Activated T-helper 1 cell treated with anti-CD3 and anti-CD28 coated beads, Interleukin-2, amount 50 U/mL, for 16 hours (primary cell): ENCODE data around the gene EIF5A2.
"Not testable (repeated sequence)": the region's sequence is repeated elsewhere in the genome, so short reads cannot be mapped to it uniquely, and the experiment has no call there.

Experiments used
- DNase-seq, 2 donors: peaks; one replicate each; pipeline ENCODE4 v3.0.0-alpha.2; 2020; ENCODE audit warnings: low read depth in 1 of 2, low spot score in 1 of 2

EIF5A2 gene

DNA sequence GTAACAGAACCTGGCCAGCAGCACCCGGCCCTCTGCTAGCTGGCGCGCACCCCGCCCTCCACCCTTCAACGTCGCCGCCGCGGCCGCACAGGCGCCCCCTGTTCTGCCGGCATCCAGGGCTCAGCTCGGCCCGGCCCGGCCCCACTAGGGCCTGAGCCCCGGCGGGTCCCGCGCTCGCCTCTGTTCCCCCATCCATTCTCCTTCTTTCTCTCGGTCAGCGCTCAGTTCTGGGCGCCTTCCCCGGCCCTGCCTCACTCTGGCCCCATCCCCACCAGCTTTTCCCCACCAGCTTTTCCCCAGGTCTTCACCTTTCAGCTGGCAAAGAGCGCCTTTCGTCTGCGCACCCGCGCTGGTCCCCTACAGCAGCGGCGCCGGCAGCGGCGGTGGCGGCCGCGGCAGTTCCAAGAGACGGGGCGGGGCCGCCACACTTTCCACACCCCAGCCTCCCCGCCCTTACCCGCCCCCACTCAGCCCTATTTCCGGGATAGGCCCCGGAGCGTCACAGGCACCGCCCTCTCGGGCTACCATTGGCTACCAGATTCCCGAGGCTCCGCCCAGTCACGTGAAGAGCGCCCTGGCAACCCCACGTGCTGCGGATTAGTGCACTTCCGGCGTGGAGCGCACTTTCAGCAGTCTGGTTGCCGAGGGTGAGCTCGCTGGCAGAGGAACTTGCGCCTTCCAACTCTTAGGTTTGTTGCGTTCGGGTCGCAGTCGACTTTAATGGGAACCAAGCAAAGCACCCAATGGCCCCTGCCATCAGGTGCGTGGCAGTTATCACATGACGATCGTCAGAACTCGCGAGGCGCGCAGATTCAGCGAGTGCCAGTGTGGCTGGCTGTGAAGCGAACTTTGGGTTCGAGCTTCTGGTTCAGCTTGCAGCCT, at the start of gene EIF5A2:
EIF5A2 (minus strand) TSS at position 403 of the 882 bp plus-strand sequence. CDS start 831 bp downstream, outside the sequence.
- DNase-seq: peak; percentile 90 to 93

DNA sequence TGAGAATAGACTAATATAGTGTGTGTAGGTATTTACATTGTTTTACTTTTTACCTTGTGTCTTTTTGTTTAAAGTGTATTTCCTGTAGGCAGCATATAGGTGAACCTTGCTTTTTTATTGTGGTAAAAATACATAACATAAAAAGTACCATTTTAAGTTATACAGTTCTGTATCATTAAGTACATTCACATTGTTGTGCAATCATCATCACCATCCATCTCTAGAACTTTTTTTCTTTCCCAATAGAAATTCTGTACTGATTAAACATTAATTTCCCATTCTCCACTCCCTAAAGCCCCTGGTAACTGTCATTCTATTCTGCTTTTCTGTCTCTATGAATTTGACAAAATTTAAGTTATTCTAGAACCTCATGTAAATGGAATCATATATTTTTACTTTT, 48.2 kb upstream of the EIF5A2 start:
- no peak for DNase-seq

DNA sequence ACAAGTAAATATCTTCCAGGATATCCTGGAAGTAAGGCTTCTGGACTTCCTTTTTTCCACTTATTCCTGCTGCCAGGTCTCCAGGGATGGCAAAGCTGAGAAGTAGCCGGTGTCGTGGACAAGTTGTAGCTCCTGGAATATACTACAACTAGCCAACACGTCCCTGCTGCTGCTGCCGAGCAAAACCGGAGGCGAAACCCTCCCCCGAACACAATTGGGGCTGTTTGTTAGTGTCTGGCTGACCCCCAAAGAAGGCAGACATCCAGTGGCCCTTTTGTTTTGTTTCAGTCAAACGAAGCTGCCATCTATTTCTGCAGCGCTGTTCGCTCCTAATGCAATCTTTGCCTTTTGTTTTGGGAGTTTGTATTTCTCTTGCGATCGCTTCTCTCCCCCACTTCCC, 45.3 kb upstream of the EIF5A2 start:
- DNase-seq: no peak

DNA sequence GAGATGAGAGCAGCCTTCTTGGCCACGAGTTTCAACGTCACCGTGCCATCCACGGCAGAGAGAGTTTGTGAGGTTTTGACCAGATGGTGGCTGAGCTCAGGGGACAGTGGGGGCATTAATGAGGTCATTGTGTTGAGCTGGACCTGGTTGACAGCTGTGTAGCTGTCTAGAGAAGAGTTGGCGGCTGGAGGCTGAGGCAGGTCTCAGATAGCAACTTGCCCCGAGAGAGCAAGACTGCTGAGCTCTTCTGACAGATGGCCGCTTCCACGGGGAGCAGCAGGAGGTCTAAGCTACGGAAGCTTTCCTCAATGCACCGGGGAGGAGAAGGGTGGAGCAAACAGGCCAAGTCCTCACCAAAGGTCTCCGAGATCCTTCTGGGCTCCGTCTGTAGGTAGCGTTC, 44.8 kb upstream of the EIF5A2 start:
- DNase-seq: no peak

DNA sequence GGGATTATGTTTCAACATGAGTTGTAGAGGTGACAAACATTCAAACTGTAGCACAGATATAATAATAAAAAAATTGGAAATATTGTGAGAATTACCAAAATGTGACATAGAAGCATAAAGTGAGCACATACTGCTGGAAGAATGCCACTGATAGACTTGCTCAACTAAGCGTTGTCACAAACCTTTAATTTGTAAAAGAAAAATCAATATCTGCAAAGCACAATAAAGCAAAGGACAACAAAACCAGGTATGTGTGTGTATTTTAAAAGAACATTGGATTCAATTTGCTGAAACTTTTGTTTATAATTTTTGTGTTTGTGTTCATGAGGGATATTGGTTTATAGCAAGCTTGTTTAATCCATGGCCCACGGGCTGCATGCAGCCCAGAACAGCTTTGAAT, 40.8 kb upstream of the EIF5A2 start:
- no peak for DNase-seq

DNA sequence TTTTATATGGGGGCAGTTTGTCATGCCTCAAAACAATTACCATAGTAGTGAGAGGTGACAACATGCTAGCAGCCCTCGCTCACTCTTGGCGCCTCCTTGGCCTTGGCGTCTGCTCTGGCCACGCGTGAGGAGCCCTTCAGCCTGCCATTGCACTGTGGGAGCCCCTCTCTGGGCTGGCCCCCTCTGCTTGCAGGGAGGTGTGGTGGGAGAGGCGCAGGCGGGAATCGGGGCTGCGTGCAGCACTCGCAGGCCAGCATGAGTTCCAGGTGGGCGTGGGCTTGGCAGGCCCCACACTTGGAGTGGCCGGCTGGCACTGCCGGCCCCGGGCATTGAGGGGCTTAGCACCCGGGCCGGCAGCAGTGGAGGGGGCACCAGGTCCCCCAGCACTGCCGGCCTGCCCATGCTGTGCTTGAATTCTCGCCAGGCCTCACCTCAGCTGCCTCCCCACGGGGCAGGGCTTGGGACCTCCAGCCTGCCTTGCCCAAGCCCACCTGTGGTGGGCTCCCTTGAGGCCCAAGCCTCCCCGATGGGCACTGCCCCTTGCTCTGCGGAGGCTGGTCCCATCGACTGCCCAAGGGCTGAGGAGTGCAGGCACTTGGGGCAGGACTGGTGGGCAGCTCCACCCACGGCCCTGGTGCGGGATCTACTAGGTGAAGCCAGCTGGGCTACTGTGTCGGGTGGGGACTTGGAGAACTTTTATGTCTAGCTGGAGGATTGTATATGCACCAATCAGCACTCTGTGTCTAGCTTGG, 38.8 kb upstream of the EIF5A2 start:
- DNase-seq: no peak

DNA sequence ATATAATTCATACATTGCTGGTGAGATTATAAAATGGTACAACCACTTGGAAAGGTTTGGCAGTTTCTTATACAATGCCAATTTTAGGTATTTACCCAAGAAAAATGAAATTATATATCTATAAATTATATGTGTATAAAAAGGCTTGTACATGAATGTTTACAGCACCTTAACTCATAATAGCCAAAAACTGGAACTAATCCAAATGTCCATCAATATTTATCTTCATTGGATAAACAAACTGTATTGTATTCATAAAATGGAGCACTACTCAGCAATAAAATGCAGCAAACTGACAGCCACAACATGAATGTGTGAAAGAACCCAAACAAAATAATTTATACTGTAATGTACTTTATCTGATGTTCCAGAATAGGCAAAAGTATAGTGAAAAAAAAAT, 33.6 kb upstream of the EIF5A2 start:
- DNase-seq: no peak

DNA sequence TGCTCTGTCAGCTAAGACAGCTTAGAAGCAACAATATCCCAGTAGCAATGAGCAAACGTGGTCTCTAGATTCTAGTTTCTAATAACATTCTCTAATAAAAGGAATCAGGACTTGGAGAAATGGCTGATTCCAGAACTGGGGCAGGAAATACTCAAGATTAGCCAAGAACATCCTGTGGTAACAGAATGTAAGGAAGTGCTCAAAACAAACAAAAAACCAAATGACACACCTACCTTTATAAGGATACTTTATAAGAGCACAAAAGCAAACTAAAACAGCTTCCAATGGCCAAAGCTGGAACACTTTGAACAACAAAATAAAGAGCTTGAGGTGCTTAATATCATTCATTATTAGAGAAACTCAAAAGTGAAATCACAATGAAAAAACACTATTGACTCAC, 33.1 kb upstream of the EIF5A2 start:
- no peak for DNase-seq

DNA sequence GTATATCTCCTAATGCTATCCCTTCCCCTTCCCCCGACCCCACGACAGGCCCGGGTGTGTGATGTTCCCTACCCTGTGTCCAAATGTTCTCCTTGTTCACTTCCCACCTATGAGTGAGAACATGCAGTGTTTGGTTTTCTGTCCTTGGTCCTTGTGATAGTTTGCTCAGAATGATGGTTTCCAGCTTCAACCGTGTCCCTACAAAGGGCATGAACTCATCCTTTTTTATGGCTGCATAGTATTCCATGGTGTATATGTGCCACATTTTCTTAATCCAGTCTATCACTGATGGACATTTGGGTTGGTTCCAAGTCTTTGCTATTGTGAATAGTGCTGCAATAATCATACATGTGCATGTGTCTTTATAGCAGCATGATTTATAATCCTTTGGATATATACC, 24.6 kb upstream of the EIF5A2 start:
- DNase-seq: not testable (repeated sequence)

DNA sequence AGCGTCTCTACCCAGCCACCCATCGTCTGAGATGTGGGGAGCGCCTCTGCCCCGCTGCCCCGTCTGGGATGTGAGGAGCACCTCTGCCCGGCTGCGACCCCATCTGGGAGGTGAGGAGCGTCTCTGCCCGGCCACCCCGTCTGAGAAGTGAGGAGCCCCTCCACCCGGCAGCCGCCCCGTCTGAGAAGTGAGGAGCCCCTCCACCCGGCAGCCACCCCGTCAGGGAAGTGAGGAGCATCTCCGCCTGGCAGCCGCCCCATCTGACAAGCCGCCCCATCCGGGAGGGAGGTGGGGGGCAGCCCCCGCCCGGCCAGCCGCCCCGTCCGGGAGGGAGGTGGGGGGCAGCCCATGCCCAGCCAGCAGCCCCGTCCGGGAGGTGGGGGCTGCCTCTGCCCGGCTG, 15.1 kb upstream of the EIF5A2 start:
- DNase-seq: not testable (repeated sequence)

DNA sequence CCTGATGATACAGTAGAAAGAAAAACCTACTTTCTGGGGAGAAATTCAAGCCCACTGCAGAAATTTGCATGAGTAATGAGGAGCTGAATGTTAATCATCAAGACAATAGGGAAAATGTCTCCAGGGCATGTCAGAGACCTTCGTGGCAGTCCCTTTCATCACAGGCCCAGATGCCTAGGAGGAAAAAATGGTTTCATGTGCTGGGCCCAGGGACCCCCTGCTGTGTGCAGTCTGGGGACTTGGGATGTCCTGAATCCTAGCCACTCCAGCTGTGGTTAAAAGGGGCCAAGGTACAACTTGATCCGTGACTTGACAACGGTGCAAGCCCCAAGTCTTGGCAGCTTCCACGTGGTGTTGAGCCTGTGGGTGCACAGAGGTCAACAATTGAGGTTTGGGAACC, 10.3 kb upstream of the EIF5A2 start:
- DNase-seq: no peak

DNA sequence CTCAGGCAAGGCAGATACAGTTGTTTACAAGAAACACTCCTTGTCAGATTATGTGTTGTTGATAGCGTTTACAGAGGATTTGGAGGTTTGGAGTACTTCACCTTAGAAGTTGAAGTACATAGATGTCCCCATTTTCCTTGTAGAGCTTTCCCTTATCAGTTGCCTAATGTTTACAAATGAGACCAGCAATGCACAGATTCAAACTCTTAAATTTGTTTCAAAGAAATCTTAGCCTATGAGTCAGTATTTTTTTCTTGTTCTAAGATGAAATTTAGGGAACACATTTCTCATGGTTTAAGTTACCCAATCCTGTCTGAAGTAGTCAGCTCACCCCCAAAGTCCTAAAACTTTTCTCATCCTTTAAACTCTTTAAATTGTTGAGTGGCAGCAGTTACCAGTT, 6.3 kb upstream of the EIF5A2 start:
- no peak for DNase-seq

DNA sequence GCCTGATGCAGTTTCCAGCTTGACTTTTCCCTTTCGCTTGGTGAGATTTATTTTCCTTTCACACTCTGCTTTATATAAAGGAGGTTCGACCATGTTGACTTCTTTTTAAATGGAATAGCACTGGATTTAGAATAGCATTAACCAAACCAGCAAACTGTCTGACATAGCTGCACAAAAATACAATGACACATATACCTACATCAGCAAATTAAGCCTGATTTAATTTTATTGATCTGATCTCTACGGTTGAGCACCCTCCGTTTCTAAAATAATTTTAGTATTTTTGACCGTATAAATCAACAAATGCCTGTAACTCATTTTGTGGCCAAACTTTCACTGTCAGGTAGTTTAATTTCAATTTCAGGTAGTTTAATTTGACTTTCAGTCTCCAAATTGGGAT, 5.8 kb upstream of the EIF5A2 start:
- DNase-seq: no peak

DNA sequence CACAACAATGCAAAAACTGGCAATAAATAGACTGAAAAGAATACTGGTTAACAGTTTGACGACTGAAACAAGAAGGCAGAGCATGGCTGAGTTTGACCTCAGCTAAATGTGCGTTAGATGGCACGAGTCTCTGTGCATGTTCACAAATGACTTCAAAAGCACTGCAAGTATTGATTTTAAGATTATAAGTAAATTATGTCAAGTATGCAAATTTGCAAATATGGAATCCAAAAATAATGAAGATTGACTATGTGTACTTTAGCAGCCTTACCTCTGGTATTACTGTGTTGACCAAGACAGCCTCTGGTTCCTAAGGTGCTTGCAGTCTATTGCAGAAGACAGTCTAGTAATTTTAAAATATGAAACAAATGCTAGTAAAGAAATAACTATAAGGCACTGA, 2.6 kb upstream of the EIF5A2 start:
- no peak for DNase-seq

DNA sequence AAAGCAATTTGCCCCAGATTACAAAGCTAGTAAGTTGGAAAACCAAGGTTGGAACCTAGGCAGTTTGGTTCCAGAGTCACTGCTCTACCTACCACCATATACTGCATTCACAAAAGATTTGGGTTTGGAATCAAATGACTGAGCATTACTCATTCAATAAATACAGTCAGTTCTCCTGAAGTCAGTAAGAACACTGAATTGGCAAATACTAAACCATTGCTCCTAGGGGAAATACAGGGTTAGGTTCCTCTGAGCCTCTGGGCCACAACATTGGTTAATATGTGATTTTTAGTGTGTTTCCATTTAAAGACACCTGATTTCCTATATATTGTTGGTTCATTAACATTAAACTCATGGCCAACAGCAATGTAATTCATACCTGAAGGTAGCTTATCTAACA, 2.1 kb upstream of the EIF5A2 start:
- DNase-seq: no peak

DNA sequence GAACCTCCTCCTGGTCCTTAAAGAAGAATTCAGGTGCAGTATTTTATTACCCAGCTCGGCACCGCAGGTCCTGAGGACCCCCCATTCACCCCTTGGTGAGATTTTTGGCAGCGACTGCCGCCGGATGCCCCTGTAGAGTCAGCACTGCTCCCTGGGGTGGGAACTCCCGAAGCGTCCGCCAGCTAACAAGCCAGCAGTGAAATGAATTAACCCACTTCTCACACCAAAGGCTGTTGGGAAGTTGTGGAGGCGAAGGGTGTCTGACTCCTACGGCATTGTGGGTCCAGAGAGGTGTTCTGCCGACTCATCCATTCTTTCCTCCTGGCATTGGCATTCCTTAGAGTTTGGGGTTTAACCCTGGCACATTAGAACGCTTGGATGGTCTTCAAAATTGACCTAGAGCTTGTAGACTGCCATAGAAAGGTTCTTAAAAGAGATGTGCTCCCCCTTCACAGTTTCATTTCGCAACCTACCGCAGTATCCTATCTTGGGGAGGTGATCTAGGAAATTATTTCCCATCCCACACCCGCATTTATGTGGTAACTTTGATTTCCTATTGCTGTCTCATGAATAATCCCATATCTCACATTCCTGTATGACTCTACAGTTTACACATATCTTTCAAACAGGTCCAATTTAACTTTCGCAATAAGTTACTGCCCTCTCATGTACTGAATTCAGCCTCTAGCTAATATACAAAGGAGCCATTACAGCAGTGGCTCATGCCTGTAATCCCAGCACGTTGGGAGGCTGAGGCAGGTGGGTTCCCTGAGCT, 879 bp upstream of the EIF5A2 start:
- no peak for DNase-seq

DNA sequence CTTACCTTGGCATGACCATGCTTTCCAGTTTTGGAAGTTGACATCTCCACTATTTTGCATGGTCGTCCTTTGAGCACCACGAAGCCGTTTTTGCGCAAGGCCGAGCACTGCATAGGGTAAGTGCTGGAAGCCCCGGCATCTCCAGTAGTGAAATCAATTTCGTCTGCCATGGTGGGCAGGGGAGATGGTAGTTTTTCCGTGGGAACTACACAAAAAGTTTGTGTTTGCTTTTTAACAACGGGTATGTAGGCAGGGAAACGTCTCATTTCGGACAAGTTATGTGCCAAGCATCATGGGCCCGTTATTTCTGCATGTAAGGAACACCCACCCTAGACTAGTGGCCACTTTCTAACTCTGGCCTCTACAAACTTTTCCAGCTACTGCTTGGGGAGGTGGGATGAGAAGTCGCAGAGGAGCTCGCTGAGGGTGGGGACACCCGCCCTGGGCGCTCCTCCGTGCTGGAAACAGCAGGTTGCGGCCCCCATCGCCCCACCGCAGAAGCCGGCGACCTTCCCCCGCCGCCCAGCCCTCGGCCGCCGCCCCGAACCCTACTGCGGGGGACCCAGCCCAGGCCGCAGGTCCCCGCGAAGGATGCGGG, 701 bp downstream of the EIF5A2 start:
- DNase-seq: no peak

DNA sequence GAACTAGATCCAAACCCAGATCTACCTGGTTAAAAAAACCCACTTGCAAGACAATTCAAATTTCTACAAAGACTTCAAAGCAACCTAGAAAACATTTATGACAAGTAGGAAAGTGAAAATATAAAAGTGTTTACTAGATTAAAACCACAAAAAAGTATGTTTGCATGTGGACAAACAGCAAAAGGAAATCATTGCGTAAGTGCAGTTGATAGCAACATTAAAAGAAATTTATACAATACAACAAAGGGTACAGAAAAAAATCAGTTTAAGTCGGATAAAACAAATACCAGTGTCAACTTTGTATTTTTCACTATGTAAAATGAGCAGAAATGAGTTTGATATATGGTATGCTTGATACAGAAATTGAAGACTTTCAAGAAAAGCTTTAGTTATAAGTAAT, 2.6 kb downstream of the EIF5A2 start:
- no peak for DNase-seq

DNA sequence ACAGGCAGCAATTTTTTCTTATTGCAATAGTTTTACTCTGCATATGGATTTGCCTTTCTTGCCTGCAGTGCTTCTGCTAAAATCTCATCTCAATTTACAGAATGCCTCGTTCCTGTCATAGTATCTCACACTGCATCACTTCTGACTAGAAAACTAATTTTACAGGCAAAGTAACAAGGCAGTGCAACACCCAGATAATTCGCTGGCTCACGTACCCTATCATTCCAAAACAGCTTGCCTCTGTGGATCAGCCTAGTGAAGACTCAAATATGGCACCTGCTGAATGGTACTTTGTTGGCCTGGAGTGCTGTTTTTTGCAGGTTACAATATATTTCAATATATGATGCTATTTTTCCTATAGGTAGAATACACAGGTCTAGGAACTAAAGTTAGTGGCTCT, 5.3 kb downstream of the EIF5A2 start:
- DNase-seq: no peak

DNA sequence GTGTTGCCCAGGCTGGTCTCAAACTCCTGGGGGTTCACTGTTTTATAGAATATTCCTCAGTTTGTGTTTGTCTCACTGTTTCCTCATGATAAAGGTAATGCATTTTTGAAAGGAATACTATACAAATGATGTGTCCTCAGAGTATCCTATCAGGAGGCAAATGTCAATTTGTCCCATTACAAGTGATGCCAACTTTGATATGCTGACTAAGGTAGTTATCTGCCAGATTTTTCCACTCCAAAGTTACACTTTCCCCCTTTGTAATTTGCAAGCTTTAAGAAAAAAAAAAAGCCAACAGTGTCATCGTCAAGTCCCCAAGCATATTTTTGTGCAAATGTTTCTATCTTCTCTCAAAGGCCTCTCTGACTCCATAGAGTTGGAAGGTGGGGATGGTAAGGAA, 9.0 kb downstream of the EIF5A2 start:
- no peak for DNase-seq

DNA sequence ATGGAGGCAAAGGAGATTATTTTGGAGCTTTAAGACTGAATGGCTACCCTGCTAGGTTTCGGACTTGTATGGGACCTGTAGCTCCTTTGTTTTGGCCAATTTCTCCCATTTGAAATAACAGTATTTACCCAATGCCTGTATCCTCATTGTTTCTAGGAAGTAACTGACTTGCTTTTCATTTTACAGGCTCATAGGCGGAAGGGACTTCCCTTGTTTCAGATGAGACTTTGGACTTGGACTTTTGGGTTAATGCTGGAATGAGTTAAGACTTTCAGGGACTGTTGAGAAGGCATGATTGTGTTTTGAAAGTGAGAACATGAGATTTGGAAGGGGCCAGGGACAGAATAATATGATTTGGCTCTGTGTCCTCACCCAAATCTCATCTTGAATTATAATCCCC, 10.5 kb downstream of the EIF5A2 start:
- DNase-seq: no peak
